Cardiac muscle cell (in vitro differentiated cells and primary cell): ENCODE results near the gene KAT14. TPM values are rescaled to one million over a fixed set of nuclear protein-coding genes. Genes with fewer than 3 reads are reported as not detected.

ENCODE experiments used
- DNase-seq, 2 donors: peaks; one replicate each; pipeline versions ENCODE4 v3.0.0 to v3.0.0-alpha.2; 2010 to 2017; ENCODE audit warnings: low read depth in 1 of 2, low spot score in 1 of 2
- H3K27ac ChIP-seq: fragments of 200-600 bp; sonication (generic); 2 replicates; pipeline ENCODE4 v1.5.1; 2016
- H3K27me3 ChIP-seq: fragments of 200-600 bp; sonication (generic); 2 replicates; pipeline ENCODE4 v1.6.0; 2016; ENCODE audit warnings: control low read depth
- H3K36me3 ChIP-seq: fragments of 200-600 bp; sonication (generic); 2 replicates; pipeline ENCODE4 v1.5.1; 2016; ENCODE audit warnings: control low read depth
- H3K4me1 ChIP-seq: fragments of 200-600 bp; sonication (generic); 2 replicates; pipeline ENCODE4 v1.8.1; 2017; ENCODE audit warnings: low read depth, mild to moderate bottlenecking, mixed run types
- H3K4me3 ChIP-seq: fragments of 200-600 bp; sonication (generic); 2 replicates; pipeline ENCODE4 v1.5.1; 2016; ENCODE audit warnings: mild to moderate bottlenecking
- H3K9me3 ChIP-seq: fragments of 200-600 bp; sonication (generic); 2 replicates; pipeline ENCODE4 v1.5.1; 2017; ENCODE audit warnings: low read depth, mild to moderate bottlenecking, control low read depth
- CTCF ChIP-seq: IDR thresholded peaks from 2 replicates; pipeline ENCODE4 v1.5.1; 2012; ENCODE audit warnings: low read depth, mild to moderate bottlenecking, low read length
- polyA plus RNA-seq: library from polyadenylated mRNA; unstranded; fragments of >200 nt; fragmentation: Nextera tagmentation; extraction: Ambion mirVana; gene quantifications from 2 replicates; pipeline ENCODE4 v1.2.1, GENCODE V29; 2016
- total RNA-seq: library from RNA; depleted of rRNA; stranded (reverse); fragments of >200 nt; gene quantifications from 2 replicates; pipeline ENCODE4 v1.2.3, GENCODE V29; 2016

The KAT14 gene
- total and polyA plus RNA-seq, 2 experiments from 2014 or later = 19.8 to 23.5 TPM

- H3K27me3 ChIP-seq = no peaks in the 10 kb centered on the region
- no peak overlapping the region for H3K4me3 ChIP-seq
- no peak for TF ChIP-seq CTCF
- DNase-seq = no peak
- peaks cover 10% of the 10 kb centered on the region for H3K36me3 ChIP-seq
- H3K9me3 ChIP-seq = no peaks in the 10 kb centered on the region
- peaks cover 7% of the 10 kb centered on the region for H3K4me1 ChIP-seq
- no peak overlapping the region for H3K27ac ChIP-seq
These were observed 2.2 kb downstream of the KAT14 start for GRCh38 chr20:18139832-18140231.

- Histone ChIP-seq H3K36me3 (peaks cover 13% of the 10 kb centered on the region), H3K9me3 (no peaks in the 10 kb centered on the region), H3K27ac (no peak overlapping the region), H3K4me1 (no peaks in the 10 kb centered on the region), H3K27me3 (no peaks in the 10 kb centered on the region), H3K4me3 (no peak overlapping the region)
- no peak for TF ChIP-seq CTCF
- no peak for DNase-seq
These were observed 7.0 kb downstream of the KAT14 start for GRCh38 chr20:18144541-18145099.

- no peak overlapping the region for H3K27ac ChIP-seq
These were observed 16.7 kb downstream of the KAT14 start for GRCh38 chr20:18154342-18154741.

GRCh38 chr20:18156045-18156444, 18.4 kb downstream of the KAT14 start:
- no peaks in the 10 kb centered on the region for H3K4me1 ChIP-seq
- H3K9me3 ChIP-seq = no peaks in the 10 kb centered on the region
- TF ChIP-seq CTCF = no peak
- no peak overlapping the region for H3K4me3 ChIP-seq
- no peaks in the 10 kb centered on the region for H3K27me3 ChIP-seq
- DNase-seq = no peak
- H3K36me3 ChIP-seq = peaks cover 34% of the 10 kb centered on the region
- no peak overlapping the region for H3K27ac ChIP-seq

More at GRCh38 chr20:18154342-18154741, 16.7 kb downstream of the KAT14 start:
- Histone ChIP-seq H3K4me3 (no peak overlapping the region), H3K9me3 (no peaks in the 10 kb centered on the region), H3K4me1 (no peaks in the 10 kb centered on the region), H3K27me3 (no peaks in the 10 kb centered on the region), H3K36me3 (peaks cover 19% of the 10 kb centered on the region)
- no peak for DNase-seq
- TF ChIP-seq CTCF = no peak

- no peak overlapping the region for H3K27ac ChIP-seq
- H3K9me3 ChIP-seq = no peaks in the 10 kb centered on the region
- H3K4me1 ChIP-seq = no peaks in the 10 kb centered on the region
- no peak for TF ChIP-seq CTCF
- no peak overlapping the region for H3K4me3 ChIP-seq
- DNase-seq = no peak
- H3K36me3 ChIP-seq = peaks cover 19% of the 10 kb centered on the region
- no peaks in the 10 kb centered on the region for H3K27me3 ChIP-seq
These were observed 26.7 kb downstream of the KAT14 start for GRCh38 chr20:18164356-18164755.
